H1 (cell line): ENCODE measurements around the gene GGA3. TPM values are rescaled to one million over a fixed set of nuclear protein-coding genes. Genes with fewer than 3 reads are reported as not detected.
A peak's percentile ranks its signal among the peaks of the same experiment; 100 is the strongest.

Source experiments
- ASH2L ChIP-seq: fragments of 200-600, 300-600 bp; sonication (generic); IDR thresholded peaks from one replicate; pipeline ENCODE4 v1.7.1; 2017; ENCODE audit warnings: low read length
- BCL11A ChIP-seq, 2 experiments: IDR thresholded peaks; one replicate each; pipeline ENCODE4 v1.6.1; 2011; ENCODE audit warnings: low read depth in 2 of 2, low read length in 2 of 2, mild to moderate bottlenecking in 2 of 2
- CBX8 ChIP-seq: fragments of 300-800, 300-1000 bp; sonication (generic); IDR thresholded peaks from 2 replicates; pipeline ENCODE4 v1.7.1; 2016; ENCODE audit warnings: low read depth, low read length, borderline replicate concordance
- E2F6 ChIP-seq: IDR thresholded peaks from 2 replicates; pipeline ENCODE4 v1.6.1; 2012; ENCODE audit warnings: inconsistent platforms
- FOSL1 ChIP-seq: IDR thresholded peaks from 2 replicates; pipeline ENCODE4 v1.6.1; 2011; ENCODE audit warnings: mild to moderate bottlenecking, low read depth, low read length, moderate library complexity; ENCODE audit not compliant: insufficient read depth
- GTF2F1 ChIP-seq: IDR thresholded peaks from 2 replicates; pipeline ENCODE4 v1.6.1; 2012; ENCODE audit warnings: low read depth, low read length, improper control_type of control experiment, borderline replicate concordance
- HDAC6 ChIP-seq: IDR thresholded peaks from one replicate; pipeline ENCODE4 v1.7.1; 2012; ENCODE audit warnings: low read depth, mild to moderate bottlenecking, inconsistent platforms, low read length, moderate library complexity
- JUND ChIP-seq: IDR thresholded peaks from 2 replicates; pipeline ENCODE4 v1.6.1; 2011; ENCODE audit warnings: mild to moderate bottlenecking, improper control_type of control experiment, low read length
- MAFK ChIP-seq: IDR thresholded peaks from 2 replicates; pipeline ENCODE4 v1.6.1; 2012; ENCODE audit warnings: low read depth, mild to moderate bottlenecking, improper control_type of control experiment, low read length
- NANOG ChIP-seq: IDR thresholded peaks from 2 replicates; pipeline ENCODE4 v1.6.1; 2011; ENCODE audit warnings: low read length, low read depth, mild to moderate bottlenecking, inconsistent platforms; ENCODE audit not compliant: insufficient read depth, poor library complexity, severe bottlenecking
- NRF1 ChIP-seq: IDR thresholded peaks from 2 replicates; pipeline ENCODE4 v1.6.1; 2011; ENCODE audit warnings: mild to moderate bottlenecking, low read depth, low read length, improper control_type of control experiment
- PHF8 ChIP-seq: fragments of 200-600 bp; sonication (generic); conservative IDR thresholded peaks from 2 replicates; pipeline ENCODE4 v1.7.1; 2012; ENCODE audit warnings: low read depth, mild to moderate bottlenecking, inconsistent platforms, low read length, moderate library complexity
- POLR2AphosphoS5 ChIP-seq: IDR thresholded peaks from 2 replicates; pipeline ENCODE4 v1.6.1; 2011; ENCODE audit warnings: low read depth, low read length
- RAD21 ChIP-seq, 2 experiments: IDR thresholded peaks in 1 of 2; conservative IDR thresholded peaks in 1 of 2; 2 replicates each; pipeline ENCODE4 v1.6.1; 2011; ENCODE audit warnings: low read depth in 2 of 2, low read length in 2 of 2, improper control_type of control experiment in 1 of 2, inconsistent platforms in 1 of 2, mild to moderate bottlenecking in 1 of 2, moderate library complexity in 1 of 2
- SAP30 ChIP-seq: fragments of 300-600 bp; sonication (generic); IDR thresholded peaks from 2 replicates; pipeline ENCODE4 v1.7.1; 2012; ENCODE audit warnings: low read length, moderate library complexity, mild to moderate bottlenecking, inconsistent platforms; ENCODE audit not compliant: insufficient read depth, insufficient replicate concordance
- SIN3A ChIP-seq, 2 experiments: IDR thresholded peaks in 1 of 2; conservative IDR thresholded peaks in 1 of 2; 2 replicates each; pipeline ENCODE4 v1.6.1; 2011 to 2012; ENCODE audit warnings: low read length in 2 of 2, improper control_type of control experiment in 1 of 2, low read depth in 1 of 2, mild to moderate bottlenecking in 1 of 2
- TAF1 ChIP-seq: IDR thresholded peaks from 2 replicates; pipeline ENCODE4 v1.6.1; 2011; ENCODE audit warnings: mild to moderate bottlenecking, low read depth, low read length
- TBP ChIP-seq: IDR thresholded peaks from 2 replicates; pipeline ENCODE4 v1.6.1; 2011; ENCODE audit warnings: low read depth, low read length, improper control_type of control experiment
- polyA plus RNA-seq, 7 experiments: library from polyadenylated mRNA; depleted of rRNA in 3 of 7; stranded (reverse) in 5 of 7; unstranded in 2 of 7; fragments of >200 nt in 5 of 7; fragments of 200-250 nt in 2 of 7; gene quantifications; 1 replicate in 5 of 7; 2 replicates in 1 of 7; 4 replicates in 1 of 7; pipeline versions ENCODE4 v1.2.1 to v1.2.3, GENCODE V29; 2011 to 2013; ENCODE audit warnings: missing spikeins in 2 of 7, mixed read lengths in 2 of 7
- total RNA-seq: library from RNA; stranded (reverse); fragmentation: NEBNext Ultra II Directional; extraction: Animal tissue kit (Norgen Biotek cat#: 25700); gene quantifications from 2 replicates; pipeline ENCODE4 v1.2.1, GENCODE V29; 2021

Gene GGA3
- total and polyA plus RNA-seq, 2 of the 8 experiments (the other 6 are each of a cell fraction or from before 2014, with no cell fraction given): 40.6 to 60.0 TPM

GRCh38 chr17:75205037-75205792 lies 56.2 kb downstream of the GGA3 start, which contains the start of gene NUP85 (continued):
- TF ChIP-seq SAP30: no peak
- peak; percentile 62 for TF ChIP-seq NRF1
- peak; percentile 73 for TF ChIP-seq TAF1
- peak; percentile 78; the same call in 1 of the 2 replicates for TF ChIP-seq GTF2F1
- no peak for TF ChIP-seq NANOG
- peak; percentile 34 for TF ChIP-seq ASH2L
- peak; percentile 45; the same call in 1 of the 2 replicates for TF ChIP-seq POLR2AphosphoS5
- peak; percentile 80 for TF ChIP-seq TBP
- no peak for TF ChIP-seq BCL11A (IDR thresholded peaks at IDR 0.05; ENCODE audit: low read depth in 2 of 2, low read length in 2 of 2)
- no peak for TF ChIP-seq HDAC6
- no peak for TF ChIP-seq CBX8
- no peak for TF ChIP-seq RAD21 (IDR thresholded peaks at IDR 0.05 in 1 of 2, conservative IDR thresholded peaks at IDR 0.05 in 1 of 2; ENCODE audit: low read depth in 2 of 2, low read length in 2 of 2)
- peak; percentile 82 for TF ChIP-seq E2F6
- peak in 1 of 2 experiments; percentile 70; a peak in 1 of 4 replicates for TF ChIP-seq SIN3A (conservative IDR thresholded peaks at IDR 0.05 in 1 of 2, IDR thresholded peaks at IDR 0.05 in 1 of 2; ENCODE audit: low read depth in 1 of 2, low read length in 2 of 2)
- peak; percentile 36 for TF ChIP-seq PHF8
- TF ChIP-seq JUND: no peak
- no peak for TF ChIP-seq FOSL1
- no peak for TF ChIP-seq MAFK
- TF ChIP-seq, all 59 proteins: peak for 14
